Measurements from ENCODE around the gene EPHA2. TPM values are rescaled to one million over a fixed set of nuclear protein-coding genes. Genes with fewer than 3 reads are reported as not detected.

The EPHA2 gene
- total RNA-seq, 1 experiment from 2014 or later, result 263 TPM

DNA sequence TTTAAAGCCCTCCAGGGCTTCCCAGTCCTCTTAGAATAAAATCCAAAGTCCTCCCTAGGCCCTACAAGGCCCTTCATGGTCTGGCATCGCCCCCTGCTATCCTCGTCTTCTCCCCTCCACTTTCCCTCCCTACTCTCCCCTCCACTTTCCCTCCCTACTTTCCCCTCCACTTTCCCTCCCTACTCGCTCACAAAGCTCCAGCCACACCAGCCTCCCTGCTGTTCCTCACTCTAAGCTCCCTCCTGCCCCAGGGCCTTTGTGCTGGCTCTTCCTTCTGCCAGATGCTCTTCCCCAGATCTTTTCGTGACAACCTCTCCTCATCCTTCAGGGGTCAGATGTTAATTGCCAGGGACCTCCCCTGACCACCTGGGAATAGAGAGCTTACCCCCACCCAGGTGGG, 43.8 kb upstream of the EPHA2 start:
- Histone ChIP-seq H3K27ac (ENCODE audit: low read length) (no peak overlapping the region), H3K27me3 (ENCODE audit: control insufficient read depth, insufficient read depth, low read length) (no peaks in the 10 kb centered on the region), H3K9me3 (ENCODE audit: control insufficient read depth, insufficient read depth, low read depth, low read length) (no peaks in the 10 kb centered on the region), H3K4me3 (ENCODE audit: low read depth in 2 of 2, low read length in 2 of 2) (no peak overlapping the region), H3K36me3 (ENCODE audit: control insufficient read depth, insufficient read depth, low read length) (no peaks in the 10 kb centered on the region; the same call in 1 of the 2 replicates), H3K4me1 (ENCODE audit: control insufficient read depth, insufficient read depth, low read length) (no peaks in the 10 kb centered on the region)
- ChIA-PET POLR2A (no interaction called here), CTCF (no interaction called here)
- no peak for DNase-seq (ENCODE audit: low read depth, low spot score)
- in situ Hi-C loops (cut with HindIII; ENCODE audit: low pct_unique_long_range_greater_than_20kb, low sequenced_read_pairs) (no loop called here), intact Hi-C loops (cut with micrococcal nuclease; ENCODE audit: unreplicated experiment) (no loop called here)
- no peak for ATAC-seq
- no peak for TF ChIP-seq SIN3A (IDR thresholded peaks at IDR 0.05; ENCODE audit: borderline replicate concordance, insufficient read depth, low read depth, low read length)
- no peak for TF ChIP-seq REST (IDR thresholded peaks at IDR 0.05; ENCODE audit: insufficient read depth in 1 of 2, low read depth in 2 of 2, low read length in 1 of 2)
- no peak for TF ChIP-seq TCF7L2 (IDR thresholded peaks at IDR 0.05; ENCODE audit: low read depth, low read length)
- no peak for TF ChIP-seq POLR2AphosphoS5 (IDR thresholded peaks at IDR 0.05; ENCODE audit: low read depth, low read length)
- TF ChIP-seq, protein P1, sequence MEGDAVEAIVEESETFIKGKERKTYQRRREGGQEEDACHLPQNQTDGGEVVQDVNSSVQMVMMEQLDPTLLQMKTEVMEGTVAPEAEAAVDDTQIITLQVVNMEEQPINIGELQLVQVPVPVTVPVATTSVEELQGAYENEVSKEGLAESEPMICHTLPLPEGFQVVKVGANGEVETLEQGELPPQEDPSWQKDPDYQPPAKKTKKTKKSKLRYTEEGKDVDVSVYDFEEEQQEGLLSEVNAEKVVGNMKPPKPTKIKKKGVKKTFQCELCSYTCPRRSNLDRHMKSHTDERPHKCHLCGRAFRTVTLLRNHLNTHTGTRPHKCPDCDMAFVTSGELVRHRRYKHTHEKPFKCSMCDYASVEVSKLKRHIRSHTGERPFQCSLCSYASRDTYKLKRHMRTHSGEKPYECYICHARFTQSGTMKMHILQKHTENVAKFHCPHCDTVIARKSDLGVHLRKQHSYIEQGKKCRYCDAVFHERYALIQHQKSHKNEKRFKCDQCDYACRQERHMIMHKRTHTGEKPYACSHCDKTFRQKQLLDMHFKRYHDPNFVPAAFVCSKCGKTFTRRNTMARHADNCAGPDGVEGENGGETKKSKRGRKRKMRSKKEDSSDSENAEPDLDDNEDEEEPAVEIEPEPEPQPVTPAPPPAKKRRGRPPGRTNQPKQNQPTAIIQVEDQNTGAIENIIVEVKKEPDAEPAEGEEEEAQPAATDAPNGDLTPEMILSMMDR (IDR thresholded peaks at IDR 0.05), result no peak
- BruUV-seq (replicated peaks), result no TSS peak

- in situ Hi-C loops (cut with HindIII; ENCODE audit: low pct_unique_long_range_greater_than_20kb, low sequenced_read_pairs), result no loop called here
- no peak for DNase-seq (ENCODE audit: low read depth, low spot score)
These were observed 43.3 kb upstream of the EPHA2 start for GRCh38 chr1:16199157-16199501.

More at GRCh38 chr1:16199157-16199501, 43.3 kb upstream of the EPHA2 start:
- ChIA-PET POLR2A (no interaction called here), CTCF (no interaction called here)
- BruUV-seq (replicated peaks), result TSS peak; percentile 59
- Histone ChIP-seq H3K36me3 (ENCODE audit: control insufficient read depth, insufficient read depth, low read length) (no peaks in the 10 kb centered on the region), H3K4me1 (ENCODE audit: control insufficient read depth, insufficient read depth, low read length) (no peaks in the 10 kb centered on the region), H3K9me3 (ENCODE audit: control insufficient read depth, insufficient read depth, low read depth, low read length) (no peaks in the 10 kb centered on the region), H3K27ac (ENCODE audit: low read length) (no peak overlapping the region), H3K4me3 (ENCODE audit: low read depth in 2 of 2, low read length in 2 of 2) (no peak overlapping the region), H3K27me3 (ENCODE audit: control insufficient read depth, insufficient read depth, low read length) (no peaks in the 10 kb centered on the region)
- intact Hi-C loops (cut with micrococcal nuclease; ENCODE audit: unreplicated experiment), result no loop called here
- ATAC-seq, result 0 out of 2 replicates have a peak, but pooled peaks have one; percentile 33
- TF ChIP-seq, protein P1 (IDR thresholded peaks at IDR 0.05), result no peak
- TF ChIP-seq REST (IDR thresholded peaks at IDR 0.05; ENCODE audit: insufficient read depth in 1 of 2, low read depth in 2 of 2, low read length in 1 of 2) (no peak), POLR2AphosphoS5 (IDR thresholded peaks at IDR 0.05; ENCODE audit: low read depth, low read length) (no peak), TCF7L2 (IDR thresholded peaks at IDR 0.05; ENCODE audit: low read depth, low read length) (no peak), SIN3A (IDR thresholded peaks at IDR 0.05; ENCODE audit: borderline replicate concordance, insufficient read depth, low read depth, low read length) (no peak)
